Measurements from ENCODE around the gene NCKAP1.

Gene NCKAP1

DNA sequence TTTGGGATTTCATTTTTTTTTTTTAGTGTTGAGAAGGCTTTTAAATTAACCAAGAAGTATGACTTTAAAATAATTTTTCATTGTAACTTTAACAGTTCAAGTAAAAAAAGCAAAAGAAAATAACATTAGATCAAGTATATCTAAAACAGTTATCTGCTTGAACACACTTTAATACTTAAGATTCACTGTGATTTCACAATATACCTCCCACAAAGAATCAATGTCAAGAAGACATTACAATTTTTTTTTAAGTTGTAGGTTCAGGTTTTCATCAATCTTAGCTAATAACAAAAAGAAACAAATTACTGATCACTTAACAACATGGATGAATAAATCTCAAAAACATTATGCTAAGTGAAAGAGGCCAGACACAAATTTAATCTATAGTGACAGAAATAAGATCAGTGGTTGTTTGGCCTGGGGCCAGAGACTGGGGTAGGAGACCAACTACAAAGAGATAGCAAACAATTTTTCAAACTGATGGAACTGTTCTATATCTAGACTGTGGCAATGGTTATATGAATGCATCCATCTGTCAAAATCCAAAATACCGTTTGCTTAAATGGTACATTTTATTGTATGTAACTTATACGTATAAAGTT lies 97.0 kb downstream of the NCKAP1 start:
- no peaks in the 10 kb centered on the region for H3K9me2 ChIP-seq (replicated peaks; ENCODE audit: low read depth, low read length)
- H3K4me3 ChIP-seq (ENCODE audit: low read length, poor library complexity, severe bottlenecking), result no peak overlapping the region
- no peak overlapping the region for H2AFZ ChIP-seq (ENCODE audit: low read length)
- no peak overlapping the region for H3K9ac ChIP-seq (ENCODE audit: low read depth, low read length, poor library complexity, severe bottlenecking)
- H3K79me2 ChIP-seq (ENCODE audit: insufficient read depth, low read length), result no peaks in the 10 kb centered on the region
- no peak overlapping the region for H3K4me2 ChIP-seq (ENCODE audit: low read depth, low read length, poor library complexity, severe bottlenecking)
- H4K20me1 ChIP-seq (ENCODE audit: insufficient read depth, low read length, poor library complexity, severe bottlenecking), result no peaks in the 10 kb centered on the region
- no peaks in the 10 kb centered on the region for H3K4me1 ChIP-seq (ENCODE audit: insufficient read depth, low read length, poor library complexity, severe bottlenecking)
- no peaks in the 10 kb centered on the region for H3K27me3 ChIP-seq (ENCODE audit: insufficient read depth, low read length, poor library complexity, severe bottlenecking)
- H3F3A ChIP-seq (ENCODE audit: low read depth), result no peaks in the 10 kb centered on the region
- TF ChIP-seq EZH2phosphoT487 (IDR thresholded peaks at IDR 0.05; ENCODE audit: borderline replicate concordance), result no peak
- no peaks in the 10 kb centered on the region for H3K36me3 ChIP-seq (ENCODE audit: insufficient read depth, low read length)
- H3K9me3 ChIP-seq (ENCODE audit: insufficient read depth, low read depth, low read length), result no peaks in the 10 kb centered on the region

GRCh38 chr2:182937870-182938269 lies 100.4 kb downstream of the NCKAP1 start:
- Histone ChIP-seq H3K4me2 (ENCODE audit: low read depth, low read length, poor library complexity, severe bottlenecking) (no peak overlapping the region), H3F3A (ENCODE audit: low read depth) (no peaks in the 10 kb centered on the region), H3K79me2 (ENCODE audit: insufficient read depth, low read length) (no peaks in the 10 kb centered on the region), H2AFZ (ENCODE audit: low read length) (no peak overlapping the region), H4K20me1 (ENCODE audit: insufficient read depth, low read length, poor library complexity, severe bottlenecking) (no peaks in the 10 kb centered on the region), H3K9ac (ENCODE audit: low read depth, low read length, poor library complexity, severe bottlenecking) (no peak overlapping the region), H3K4me1 (ENCODE audit: insufficient read depth, low read length, poor library complexity, severe bottlenecking) (no peaks in the 10 kb centered on the region), H3K4me3 (ENCODE audit: low read length, poor library complexity, severe bottlenecking) (no peak overlapping the region), H3K9me2 (replicated peaks; ENCODE audit: low read depth, low read length) (no peaks in the 10 kb centered on the region), H3K9me3 (ENCODE audit: insufficient read depth, low read depth, low read length) (no peaks in the 10 kb centered on the region), H3K36me3 (ENCODE audit: insufficient read depth, low read length) (no peaks in the 10 kb centered on the region), H3K27me3 (ENCODE audit: insufficient read depth, low read length, poor library complexity, severe bottlenecking) (no peaks in the 10 kb centered on the region)
- TF ChIP-seq CTCF (conservative IDR thresholded peaks at IDR 0.05; ENCODE audit: low read length) (no peak), EZH2phosphoT487 (IDR thresholded peaks at IDR 0.05; ENCODE audit: borderline replicate concordance) (no peak)

- no peak overlapping the region for H2AFZ ChIP-seq (ENCODE audit: low read length)
- H3K9me3 ChIP-seq (ENCODE audit: insufficient read depth, low read depth, low read length), result no peaks in the 10 kb centered on the region
- no peak overlapping the region for H3K4me3 ChIP-seq (ENCODE audit: low read length, poor library complexity, severe bottlenecking)
- H3K9ac ChIP-seq (ENCODE audit: low read depth, low read length, poor library complexity, severe bottlenecking), result no peak overlapping the region
- no peak overlapping the region for H3K4me2 ChIP-seq (ENCODE audit: low read depth, low read length, poor library complexity, severe bottlenecking)
- H4K20me1 ChIP-seq (ENCODE audit: insufficient read depth, low read length, poor library complexity, severe bottlenecking), result no peaks in the 10 kb centered on the region
- no peaks in the 10 kb centered on the region for H3K4me1 ChIP-seq (ENCODE audit: insufficient read depth, low read length, poor library complexity, severe bottlenecking)
- no peaks in the 10 kb centered on the region for H3K27me3 ChIP-seq (ENCODE audit: insufficient read depth, low read length, poor library complexity, severe bottlenecking)
- no peaks in the 10 kb centered on the region for H3K79me2 ChIP-seq (ENCODE audit: insufficient read depth, low read length)
- no peaks in the 10 kb centered on the region for H3K9me2 ChIP-seq (replicated peaks; ENCODE audit: low read depth, low read length)
- TF ChIP-seq CTCF (conservative IDR thresholded peaks at IDR 0.05; ENCODE audit: low read length), result no peak
- no peak for TF ChIP-seq EZH2phosphoT487 (IDR thresholded peaks at IDR 0.05; ENCODE audit: borderline replicate concordance)
- H3K36me3 ChIP-seq (ENCODE audit: insufficient read depth, low read length), result no peaks in the 10 kb centered on the region
- H3F3A ChIP-seq (ENCODE audit: low read depth), result no peaks in the 10 kb centered on the region
These were observed 104.6 kb downstream of the NCKAP1 start for GRCh38 chr2:182933629-182934028.

DNA sequence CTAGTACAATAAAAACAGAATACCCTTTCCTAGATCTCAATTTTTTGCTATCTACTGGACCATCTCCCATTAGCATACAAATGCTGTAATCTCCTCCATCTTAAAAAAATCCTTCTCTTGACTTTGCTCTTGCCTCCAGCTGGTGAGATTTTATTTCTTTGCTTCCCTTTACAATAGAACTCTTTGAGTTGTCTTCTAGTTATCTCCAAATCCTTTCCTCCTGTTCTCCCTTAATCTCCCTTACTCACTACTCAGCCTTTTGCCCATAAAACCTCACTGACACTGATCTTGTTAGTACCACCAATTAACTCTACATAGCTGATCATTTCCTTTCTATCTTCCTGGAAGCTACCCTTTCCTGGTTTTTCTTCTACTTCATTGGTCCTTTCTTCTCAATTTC lies 108.3 kb downstream of the NCKAP1 start:
- TF ChIP-seq CTCF (conservative IDR thresholded peaks at IDR 0.05; ENCODE audit: low read length), result no peak
- no peak for TF ChIP-seq EZH2phosphoT487 (IDR thresholded peaks at IDR 0.05; ENCODE audit: borderline replicate concordance)
- Histone ChIP-seq H4K20me1 (ENCODE audit: insufficient read depth, low read length, poor library complexity, severe bottlenecking) (no peaks in the 10 kb centered on the region), H3K9me2 (replicated peaks; ENCODE audit: low read depth, low read length) (no peaks in the 10 kb centered on the region), H3K27me3 (ENCODE audit: insufficient read depth, low read length, poor library complexity, severe bottlenecking) (no peaks in the 10 kb centered on the region), H3K4me3 (ENCODE audit: low read length, poor library complexity, severe bottlenecking) (no peak overlapping the region), H3K9ac (ENCODE audit: low read depth, low read length, poor library complexity, severe bottlenecking) (no peak overlapping the region), H3K36me3 (ENCODE audit: insufficient read depth, low read length) (no peaks in the 10 kb centered on the region), H3K79me2 (ENCODE audit: insufficient read depth, low read length) (no peaks in the 10 kb centered on the region), H3F3A (ENCODE audit: low read depth) (no peaks in the 10 kb centered on the region), H3K4me1 (ENCODE audit: insufficient read depth, low read length, poor library complexity, severe bottlenecking) (no peaks in the 10 kb centered on the region), H3K9me3 (ENCODE audit: insufficient read depth, low read depth, low read length) (no peaks in the 10 kb centered on the region), H2AFZ (ENCODE audit: low read length) (no peak overlapping the region), H3K4me2 (ENCODE audit: low read depth, low read length, poor library complexity, severe bottlenecking) (no peak overlapping the region)

Data from Loucy (cell line).